Muscle of leg (tissue), 10 donors: ENCODE results near the gene NSD2. TPM values are rescaled to one million over a fixed set of nuclear protein-coding genes. Genes with fewer than 3 reads are reported as not detected.
"Not testable (repeated sequence)": the region's sequence is repeated elsewhere in the genome, so short reads cannot be mapped to it uniquely, and the experiment has no call there.

Experiments used
- DNase-seq: peaks from one replicate; pipeline ENCODE4 v3.0.0; 2013
- H3K27ac ChIP-seq: one replicate; pipeline ENCODE4 v1.5.1; 2013; ENCODE audit warnings: mild to moderate bottlenecking, low read length, control low read depth
- H3K27me3 ChIP-seq: one replicate; pipeline ENCODE4 v1.6.1; 2013; ENCODE audit warnings: low read length; ENCODE audit not compliant: control insufficient read depth, insufficient read depth
- H3K36me3 ChIP-seq: one replicate; pipeline ENCODE4 v1.6.1; 2013; ENCODE audit warnings: low read length; ENCODE audit not compliant: control insufficient read depth, insufficient read depth
- H3K4me1 ChIP-seq: one replicate; pipeline ENCODE4 v1.6.1; 2013; ENCODE audit warnings: low read length; ENCODE audit not compliant: control insufficient read depth, insufficient read depth
- H3K4me3 ChIP-seq: one replicate; pipeline ENCODE4 v1.5.1; 2013; ENCODE audit warnings: low read length, control low read depth
- H3K9me3 ChIP-seq: replicated peaks from 2 replicates; pipeline ENCODE4 v1.6.1; 2013; ENCODE audit warnings: low read depth, low read length; ENCODE audit not compliant: control insufficient read depth
- polyA plus RNA-seq, 8 donors: library from polyadenylated mRNA; unstranded; fragments of 120-200 nt; gene quantifications; one replicate each; pipeline versions ENCODE4 v1.2.1 to v1.2.3, GENCODE V29; 2013; ENCODE audit warnings: inconsistent platforms in 1 of 8, low replicate concordance in 1 of 8; ENCODE audit not compliant: insufficient read length in 8 of 8, insufficient read depth in 1 of 8
- total RNA-seq: library from RNA; stranded (reverse); fragments of 120-200 nt; gene quantifications from one replicate; pipeline ENCODE4 v1.2.4, GENCODE V29; 2013

NSD2 gene
- total and polyA plus RNA-seq, 9 donors = 35.7 to 56.5 (median 43.0) TPM

DNA sequence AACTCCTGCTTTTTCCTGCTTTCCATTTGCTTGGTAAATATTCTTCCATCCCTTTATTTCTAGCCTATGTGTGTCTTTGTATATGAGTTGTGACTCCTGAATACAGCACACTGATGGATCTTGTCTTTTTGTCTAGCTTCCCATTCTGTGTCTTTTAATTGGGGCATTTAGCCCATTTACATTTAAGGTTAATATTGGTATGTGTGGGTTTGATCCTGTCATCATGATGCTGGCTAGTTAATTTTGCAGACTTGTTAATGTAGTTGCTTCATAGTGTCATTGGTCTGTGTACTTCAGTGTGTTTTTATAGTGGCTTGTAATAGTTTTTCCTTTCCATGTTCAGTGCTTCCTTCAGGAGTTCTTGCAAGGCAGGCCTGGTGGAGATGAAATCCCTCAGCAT lies 160.0 kb downstream of the NSD2 start:
- H3K4me1 ChIP-seq, H3K4me3 ChIP-seq, H3K9me3 ChIP-seq, H3K27ac ChIP-seq, H3K36me3 ChIP-seq, DNase-seq: not testable (repeated sequence)
- peaks cover 21% of the 10 kb centered on the region for H3K27me3 ChIP-seq

Other genes with a start within 250 kb of the NSD2 start
- gene FAM53A, start 187.1 kb upstream of the NSD2 start, total RNA-seq = 1.6 TPM
- gene FAM53A, start 187.1 kb upstream of the NSD2 start, polyA plus RNA-seq = 1 to 10 TPM; 1.2 to 2.4 (median 1.4) TPM
- gene SLBP, start 159.1 kb upstream of the NSD2 start, total RNA-seq = 39.9 TPM
- 10 to 100 TPM; 36.9 to 48.8 (median 42.8) TPM for gene SLBP, start 159.1 kb upstream of the NSD2 start, polyA plus RNA-seq
- 20.3 TPM for gene TMEM129, start 150.1 kb upstream of the NSD2 start, total RNA-seq
- 10 to 100 TPM; 19.7 to 28.4 (median 24.2) TPM for gene TMEM129, start 150.1 kb upstream of the NSD2 start, polyA plus RNA-seq
- 8.9 TPM for gene TACC3, start 149.9 kb upstream of the NSD2 start, total RNA-seq
- 10 to 100 TPM; 23.9 to 37.9 (median 32.6) TPM for gene TACC3, start 149.9 kb upstream of the NSD2 start, polyA plus RNA-seq
- gene FGFR3, start 78.1 kb upstream of the NSD2 start, total RNA-seq = 0.89 TPM
- gene FGFR3, start 78.1 kb upstream of the NSD2 start, polyA plus RNA-seq = 10 to 100 TPM in 2 of 8 donors, 1 to 10 TPM in 6; 1.1 to 14.0 (median 2.0) TPM
- gene LETM1, start 15.2 kb upstream of the NSD2 start, total RNA-seq = 13.4 TPM
- 10 to 100 TPM; 11.7 to 20.1 (median 16.0) TPM for gene LETM1, start 15.2 kb upstream of the NSD2 start, polyA plus RNA-seq
- gene NELFA, start 137.6 kb downstream of the NSD2 start, total RNA-seq = 14.8 TPM
- 10 to 100 TPM; 19.9 to 32.5 (median 24.1) TPM for gene NELFA, start 137.6 kb downstream of the NSD2 start, polyA plus RNA-seq
- 0.62 TPM for gene NAT8L, start 187.9 kb downstream of the NSD2 start, total RNA-seq
- 1 to 10 TPM; 1.6 to 6.2 (median 2.2) TPM for gene NAT8L, start 187.9 kb downstream of the NSD2 start, polyA plus RNA-seq